H9 (cell line): Measurements from ENCODE around the gene RASA3. TPM values are rescaled to one million over a fixed set of nuclear protein-coding genes. Genes with fewer than 3 reads are reported as not detected.

Experiments
- DNase-seq: peaks from one replicate; pipeline ENCODE4 v3.0.0-alpha.2; 2017
- H2AFZ ChIP-seq: one replicate; pipeline ENCODE4 v1.6.1; 2013; ENCODE audit warnings: mild to moderate bottlenecking, low read length, control low read depth, moderate library complexity
- H2AK5ac ChIP-seq: 2 replicates; pipeline ENCODE4 v1.6.1; 2013; ENCODE audit warnings: low read length, control low read depth, mixed read lengths; ENCODE audit not compliant: insufficient read length
- H2BK120ac ChIP-seq: one replicate; pipeline ENCODE4 v1.6.1; 2013; ENCODE audit warnings: low read depth, mild to moderate bottlenecking, low read length, control low read depth, inconsistent platforms; ENCODE audit not compliant: poor library complexity, severe bottlenecking
- H2BK12ac ChIP-seq: 2 replicates; pipeline ENCODE4 v1.6.1; 2013; ENCODE audit warnings: low read length, control low read depth, mixed read lengths, low read depth; ENCODE audit not compliant: insufficient read length
- H2BK15ac ChIP-seq: 2 replicates; pipeline ENCODE4 v1.6.1; 2013; ENCODE audit warnings: low read depth, low read length, control low read depth
- H2BK20ac ChIP-seq: one replicate; pipeline ENCODE4 v1.6.1; 2013; ENCODE audit warnings: low read depth, mild to moderate bottlenecking, low read length, control low read depth, inconsistent platforms; ENCODE audit not compliant: poor library complexity, severe bottlenecking
- H2BK5ac ChIP-seq: 2 replicates; pipeline ENCODE4 v1.6.1; 2013; ENCODE audit warnings: low read length, control low read depth, mixed read lengths; ENCODE audit not compliant: insufficient read length
- H3K14ac ChIP-seq: 2 replicates; pipeline ENCODE4 v1.6.1; 2013; ENCODE audit warnings: low read length, control low read depth; ENCODE audit not compliant: insufficient read depth
- H3K18ac ChIP-seq: 2 replicates; pipeline ENCODE4 v1.6.1; 2013; ENCODE audit warnings: low read depth, mild to moderate bottlenecking, mixed read lengths, low read length, control low read depth; ENCODE audit not compliant: insufficient read length
- H3K23ac ChIP-seq: 2 replicates; pipeline ENCODE4 v1.6.1; 2013; ENCODE audit warnings: low read length, control low read depth, mixed read lengths, low read depth; ENCODE audit not compliant: insufficient read length
- H3K23me2 ChIP-seq: 2 replicates; pipeline ENCODE4 v1.6.1; 2013; ENCODE audit warnings: low read depth, mild to moderate bottlenecking, mixed read lengths, low read length, control low read depth; ENCODE audit not compliant: insufficient read length, poor library complexity, severe bottlenecking
- H3K27ac ChIP-seq: 2 replicates; pipeline ENCODE4 v1.5.1; 2013; ENCODE audit warnings: low read length, control low read depth, mixed read lengths, low read depth; ENCODE audit not compliant: insufficient read length
- H3K27me3 ChIP-seq: 2 replicates; pipeline ENCODE4 v1.6.1; 2013; ENCODE audit warnings: low read length, control low read depth, inconsistent platforms; ENCODE audit not compliant: insufficient read depth
- H3K4ac ChIP-seq: 2 replicates; pipeline ENCODE4 v1.6.1; 2013; ENCODE audit warnings: low read depth, mild to moderate bottlenecking, control low read depth, inconsistent platforms, low read length, moderate library complexity
- H3K4me1 ChIP-seq: 2 replicates; pipeline ENCODE4 v1.6.1; 2013; ENCODE audit warnings: low read length, control low read depth, inconsistent platforms; ENCODE audit not compliant: insufficient read depth
- H3K4me2 ChIP-seq: 2 replicates; pipeline ENCODE4 v1.6.1; 2013; ENCODE audit warnings: low read length, control low read depth, mixed read lengths; ENCODE audit not compliant: insufficient read length, insufficient read depth
- H3K56ac ChIP-seq: 2 replicates; pipeline ENCODE4 v1.6.1; 2013; ENCODE audit warnings: low read depth, mild to moderate bottlenecking, mixed read lengths, low read length, control low read depth; ENCODE audit not compliant: insufficient read length
- H3K79me1 ChIP-seq: 2 replicates; pipeline ENCODE4 v1.6.1; 2013; ENCODE audit warnings: low read depth, mild to moderate bottlenecking, moderate library complexity, low read length, control low read depth, inconsistent platforms; ENCODE audit not compliant: insufficient read depth, poor library complexity, severe bottlenecking
- H3K79me2 ChIP-seq: 2 replicates; pipeline ENCODE4 v1.6.1; 2013; ENCODE audit warnings: low read length, control low read depth, inconsistent platforms; ENCODE audit not compliant: insufficient read depth
- H3K9ac ChIP-seq: 2 replicates; pipeline ENCODE4 v1.6.1; 2013; ENCODE audit warnings: low read length, control low read depth, mixed read lengths; ENCODE audit not compliant: insufficient read length; ENCODE audit errors: extremely low read depth
- H3K9me3 ChIP-seq: one replicate; pipeline ENCODE4 v1.6.1; 2013; ENCODE audit warnings: low read depth, low read length, inconsistent platforms; ENCODE audit not compliant: control insufficient read depth
- H3T11ph ChIP-seq: one replicate; pipeline ENCODE4 v1.6.1; 2013; ENCODE audit warnings: mild to moderate bottlenecking, low read length, control low read depth, inconsistent platforms
- H4K20me1 ChIP-seq: one replicate; pipeline ENCODE4 v1.6.1; 2013; ENCODE audit not compliant: control insufficient read depth, insufficient read length, insufficient read depth
- H4K5ac ChIP-seq: 2 replicates; pipeline ENCODE4 v1.6.1; 2013; ENCODE audit warnings: low read depth, mild to moderate bottlenecking, mixed read lengths, low read length, control low read depth; ENCODE audit not compliant: insufficient read length
- H4K8ac ChIP-seq: replicated peaks from 2 replicates; pipeline ENCODE4 v1.6.1; 2013; ENCODE audit warnings: low read length, control low read depth, mixed read lengths, low read depth; ENCODE audit not compliant: insufficient read length
- H4K91ac ChIP-seq: 2 replicates; pipeline ENCODE4 v1.6.1; 2013; ENCODE audit warnings: low read depth, mild to moderate bottlenecking, moderate library complexity, mixed read lengths, low read length, control low read depth; ENCODE audit not compliant: insufficient read length
- H3K27ac Mint-ChIP-seq, 3 experiments: 2 replicates in 2 of 3; 3 replicates in 1 of 3; pipeline ENCODE4 v1.8.0; 2020 to 2021; ENCODE audit warnings: mixed read lengths in 3 of 3, mild to moderate bottlenecking in 1 of 3, moderate library complexity in 1 of 3
- H3K27me3 Mint-ChIP-seq: 2 replicates; pipeline ENCODE4 v1.8.0; 2021; ENCODE audit warnings: low read depth, mild to moderate bottlenecking, moderate library complexity, mixed read lengths
- H3K36me3 Mint-ChIP-seq, 3 experiments: 2 replicates in 2 of 3; 3 replicates in 1 of 3; pipeline ENCODE4 v1.8.0; 2020 to 2021; ENCODE audit warnings: low read depth in 3 of 3, mixed read lengths in 3 of 3; ENCODE audit not compliant: insufficient read depth in 1 of 3
- H3K4me1 Mint-ChIP-seq, 2 experiments: 2 replicates each; pipeline ENCODE4 v1.8.0; 2020; ENCODE audit warnings: mixed read lengths in 2 of 2
- H3K4me3 Mint-ChIP-seq, 2 experiments: 2 replicates in 1 of 2; 3 replicates in 1 of 2; pipeline ENCODE4 v1.8.0; 2020 to 2021; ENCODE audit warnings: mild to moderate bottlenecking in 2 of 2, mixed read lengths in 2 of 2, moderate library complexity in 1 of 2
- H3K9me3 Mint-ChIP-seq, 2 experiments: 2 replicates in 1 of 2; 3 replicates in 1 of 2; pipeline ENCODE4 v1.8.0; 2020; ENCODE audit warnings: mild to moderate bottlenecking in 2 of 2, mixed read lengths in 2 of 2, moderate library complexity in 1 of 2
- WGBS: extraction: QIAGEN DNeasy Blood & Tissue Kit; methylation state at CpG from one replicate; pipeline ENCODE4 v1.1.7; 2013; ENCODE audit warnings: missing lambda C conversion rate, low lambda C conversion rate, mixed read lengths; ENCODE audit not compliant: insufficient read length; ENCODE audit errors: extremely low coverage; 5-methylcytosine and 5-hydroxymethylcytosine counted together
- total RNA-seq: library from RNA; stranded (reverse); gene quantifications from 2 replicates; pipeline ENCODE4 v1.2.1, GENCODE V29; 2021
- TF ChIP-seq, protein P1 (sequence below): fragments of 200-600 bp; sonication (generic); conservative IDR thresholded peaks from 3 replicates; pipeline ENCODE4 v1.8.0; 2021; ENCODE audit warnings: antibody characterized with exemption, mild to moderate bottlenecking

RASA3 gene
- total RNA-seq, 1 experiment from 2014 or later, result 12.3 TPM

DNA sequence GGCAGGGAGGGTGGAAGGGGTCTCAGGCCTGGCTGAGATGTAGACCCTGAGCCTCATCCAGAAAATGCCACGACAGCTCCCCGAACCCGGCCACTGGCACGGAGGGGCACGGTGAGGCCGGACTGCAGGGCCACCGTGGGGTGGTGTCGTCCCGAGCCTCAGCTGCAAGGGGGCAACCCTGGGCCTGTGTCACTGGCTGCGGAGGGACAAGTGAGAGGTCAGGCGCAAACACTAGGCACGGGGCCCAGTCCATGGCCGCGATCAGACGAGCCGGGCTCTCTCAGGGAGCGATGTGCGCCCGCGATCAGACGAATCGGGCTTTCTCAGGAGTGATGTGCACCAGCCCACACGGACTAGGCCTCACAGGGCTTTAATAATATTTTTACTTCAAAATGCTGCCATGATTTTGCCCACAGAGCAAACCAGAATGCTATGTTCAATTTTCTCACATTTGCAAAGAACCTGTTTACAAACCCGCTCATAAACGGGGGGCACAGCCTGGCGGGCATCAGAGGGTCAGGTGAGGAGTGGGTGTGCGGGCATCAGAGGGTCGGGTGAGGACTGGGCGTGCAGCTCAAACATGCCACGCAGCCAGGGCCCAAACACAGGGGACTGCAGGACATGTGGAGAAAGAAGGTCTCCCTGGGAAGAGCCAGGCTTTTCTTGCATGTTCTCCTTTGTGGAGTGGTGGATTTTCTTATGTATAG is 115.9 kb downstream of the RASA3 start:
- Histone ChIP-seq H4K91ac (no peak overlapping the region), H2AK5ac (no peak overlapping the region), H3K79me2 (no peaks in the 10 kb centered on the region), H3K14ac (no peak overlapping the region; the same call in 1 of the 2 replicates), H3K23me2 (no peaks in the 10 kb centered on the region), H3K23ac (no peak overlapping the region), H3K56ac (no peak overlapping the region), H2AFZ (no peak overlapping the region), H3T11ph (no peak overlapping the region), H2BK20ac (no peak overlapping the region), H3K27me3 (no peaks in the 10 kb centered on the region), H4K8ac (no peak overlapping the region), H2BK15ac (no peak overlapping the region), H3K9me3 (no peaks in the 10 kb centered on the region), H2BK120ac (no peak overlapping the region), H4K5ac (no peak overlapping the region), H3K4me1 (no peaks in the 10 kb centered on the region), H3K27ac (no peak overlapping the region), H3K9ac (no peak overlapping the region), H3K4me2 (no peak overlapping the region), H3K18ac (no peak overlapping the region), H2BK12ac (no peak overlapping the region), H4K20me1 (no peaks in the 10 kb centered on the region), H2BK5ac (no peak overlapping the region), H3K4ac (no peak overlapping the region), H3K79me1 (no peaks in the 10 kb centered on the region)
- Mint-ChIP-seq H3K36me3 (peaks cover 0 to 11% (median 5%) of the 10 kb centered on the region in 3 experiments; a peak in 5 of 7 replicates), H3K27me3 (no peaks in the 10 kb centered on the region), H3K4me1 (peaks cover 0 to 17% of the 10 kb centered on the region in 2 experiments; a peak in 2 of 4 replicates), H3K4me3 (0 out of 5 replicates have a peak overlapping the region, but pooled peaks of 1 of the 2 experiments have one; percentile 17), H3K9me3 (no peaks in the 10 kb centered on the region), H3K27ac (peak overlapping the region in 2 of 3 experiments; percentile 29 to 53; a peak in 4 of 7 replicates)
- TF ChIP-seq, protein P1, sequence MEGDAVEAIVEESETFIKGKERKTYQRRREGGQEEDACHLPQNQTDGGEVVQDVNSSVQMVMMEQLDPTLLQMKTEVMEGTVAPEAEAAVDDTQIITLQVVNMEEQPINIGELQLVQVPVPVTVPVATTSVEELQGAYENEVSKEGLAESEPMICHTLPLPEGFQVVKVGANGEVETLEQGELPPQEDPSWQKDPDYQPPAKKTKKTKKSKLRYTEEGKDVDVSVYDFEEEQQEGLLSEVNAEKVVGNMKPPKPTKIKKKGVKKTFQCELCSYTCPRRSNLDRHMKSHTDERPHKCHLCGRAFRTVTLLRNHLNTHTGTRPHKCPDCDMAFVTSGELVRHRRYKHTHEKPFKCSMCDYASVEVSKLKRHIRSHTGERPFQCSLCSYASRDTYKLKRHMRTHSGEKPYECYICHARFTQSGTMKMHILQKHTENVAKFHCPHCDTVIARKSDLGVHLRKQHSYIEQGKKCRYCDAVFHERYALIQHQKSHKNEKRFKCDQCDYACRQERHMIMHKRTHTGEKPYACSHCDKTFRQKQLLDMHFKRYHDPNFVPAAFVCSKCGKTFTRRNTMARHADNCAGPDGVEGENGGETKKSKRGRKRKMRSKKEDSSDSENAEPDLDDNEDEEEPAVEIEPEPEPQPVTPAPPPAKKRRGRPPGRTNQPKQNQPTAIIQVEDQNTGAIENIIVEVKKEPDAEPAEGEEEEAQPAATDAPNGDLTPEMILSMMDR, result no peak
- DNase-seq, result no peak
- WGBS, result no CpG with 5 or more reads among the region's 30 CpGs
